NCI-H1105 treated with DMSO at 0.1 percent for 48 hours (cell line): Measurements from ENCODE around the gene CACNA1G.

Experiments
- DNase-seq: peaks from one replicate; lab custom pipeline; 2025; lab: John Stamatoyannopoulos, UW

The CACNA1G gene

GRCh38 chr17:50560185-50560824, at the start of gene CACNA1G:
CACNA1G (plus strand) TSS chr17:50560715; CDS start chr17:50561460, 745 bp downstream.
- peak; percentile 86 for DNase-seq

GRCh38 chr17:50511058-50511457, 49.5 kb upstream of the CACNA1G start:
- DNase-seq: no peak

GRCh38 chr17:50513495-50513894, 47.0 kb upstream of the CACNA1G start:
- no peak for DNase-seq

GRCh38 chr17:50514388-50514787, 46.1 kb upstream of the CACNA1G start:
- no peak for DNase-seq

GRCh38 chr17:50514936-50515702, 45.4 kb upstream of the CACNA1G start:
- no peak for DNase-seq

- no peak for DNase-seq
Measured at GRCh38 chr17:50517011-50517410, 43.5 kb upstream of the CACNA1G start.

- no peak for DNase-seq
Measured at GRCh38 chr17:50517504-50518383, 42.8 kb upstream of the CACNA1G start.

GRCh38 chr17:50518384-50519023, 42.0 kb upstream of the CACNA1G start:
- no peak for DNase-seq

GRCh38 chr17:50519141-50519834, 41.2 kb upstream of the CACNA1G start:
- DNase-seq: no peak

- no peak for DNase-seq
Measured at GRCh38 chr17:50520483-50520882, 40.0 kb upstream of the CACNA1G start.

- DNase-seq: no peak
Measured at GRCh38 chr17:50521514-50521913, 39.0 kb upstream of the CACNA1G start.

- no peak for DNase-seq
Measured at GRCh38 chr17:50522766-50523165, 37.7 kb upstream of the CACNA1G start.

GRCh38 chr17:50523208-50523607, 37.3 kb upstream of the CACNA1G start:
- no peak for DNase-seq

GRCh38 chr17:50524838-50525237, 35.7 kb upstream of the CACNA1G start:
- no peak for DNase-seq

GRCh38 chr17:50527155-50527762, 33.3 kb upstream of the CACNA1G start:
- DNase-seq: no peak

- DNase-seq: no peak
Measured at GRCh38 chr17:50527949-50528474, 32.5 kb upstream of the CACNA1G start.

- no peak for DNase-seq
Measured at GRCh38 chr17:50529849-50530248, 30.7 kb upstream of the CACNA1G start.

- DNase-seq: no peak
Measured at GRCh38 chr17:50531428-50532025, 29.0 kb upstream of the CACNA1G start.

- no peak for DNase-seq
Measured at GRCh38 chr17:50532452-50533024, 28.0 kb upstream of the CACNA1G start, which contains the start of gene EPN3. EPN3 (plus strand) TSS chr17:50532735; CDS start chr17:50536557, 3,822 bp downstream.

- no peak for DNase-seq
Measured at GRCh38 chr17:50533185-50533584, 27.3 kb upstream of the CACNA1G start.
